ENCODE results near the gene LIX1L.
A peak's percentile ranks its signal among the peaks of the same experiment; 100 is the strongest.

LIX1L gene

DNA sequence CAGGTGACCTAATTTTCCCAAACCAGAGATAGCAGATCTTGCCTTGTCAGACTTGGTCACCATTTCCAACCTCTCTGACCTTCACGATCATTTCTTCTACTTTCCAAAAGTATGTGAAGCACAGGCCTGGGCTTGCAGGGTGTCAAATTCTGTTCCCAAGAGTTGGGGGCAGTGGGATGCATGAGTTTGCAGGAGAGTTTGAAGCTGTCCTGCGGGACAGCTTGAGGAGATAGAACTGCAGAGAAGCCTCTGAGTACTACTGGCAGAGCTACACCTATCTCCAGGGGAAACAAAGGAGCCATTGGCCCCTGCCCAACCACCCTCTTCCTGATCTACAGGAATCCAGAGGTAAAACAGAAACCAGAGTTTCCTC, 27.3 kb upstream of the LIX1L start:
- no peak for DNase-seq

DNA sequence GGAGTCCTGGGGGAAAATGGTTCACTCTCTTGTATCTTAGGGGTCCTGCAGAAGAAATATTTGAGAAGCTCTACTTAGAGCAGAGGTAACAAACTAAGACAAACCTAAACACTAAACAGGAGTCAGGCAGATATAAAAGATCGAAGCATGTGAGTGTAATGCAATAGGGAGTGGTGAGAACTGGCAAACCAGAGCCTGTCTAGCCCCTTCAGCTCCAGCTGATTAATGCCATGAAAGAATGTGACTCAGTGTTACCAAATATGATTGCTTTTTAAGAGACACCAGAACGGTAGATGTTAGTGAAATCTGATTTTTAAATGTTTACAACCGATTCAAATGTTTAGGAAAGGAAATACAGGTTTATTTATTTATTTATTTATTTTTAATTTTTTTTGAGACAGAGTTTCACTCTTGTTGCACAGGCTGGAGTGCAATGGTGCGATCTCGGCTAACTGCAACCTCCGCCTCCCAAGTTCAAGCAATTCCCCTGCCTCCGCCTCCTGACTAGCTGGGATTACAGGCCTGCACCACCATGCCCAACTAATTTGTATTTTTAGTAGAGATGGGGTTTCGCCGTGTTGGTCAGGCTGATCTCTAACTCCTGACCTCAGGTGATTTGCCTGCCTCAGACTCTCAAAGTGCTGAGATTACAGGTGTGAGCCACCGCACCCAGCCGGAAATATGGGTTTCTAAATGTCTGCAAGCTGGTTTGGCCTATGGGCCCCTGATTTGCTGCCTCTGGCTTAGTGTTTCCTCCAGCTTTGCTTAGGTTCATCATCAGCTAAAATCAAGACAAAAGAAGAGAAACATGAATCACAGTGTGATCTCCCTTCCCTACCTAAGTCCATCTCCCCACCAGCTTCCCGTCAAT, 26.4 kb upstream of the LIX1L start:
- peak; percentile 28 for DNase-seq

GRCh38 chr1:145983206-145983675, 25.4 kb upstream of the LIX1L start:
- DNase-seq: no peak

DNA sequence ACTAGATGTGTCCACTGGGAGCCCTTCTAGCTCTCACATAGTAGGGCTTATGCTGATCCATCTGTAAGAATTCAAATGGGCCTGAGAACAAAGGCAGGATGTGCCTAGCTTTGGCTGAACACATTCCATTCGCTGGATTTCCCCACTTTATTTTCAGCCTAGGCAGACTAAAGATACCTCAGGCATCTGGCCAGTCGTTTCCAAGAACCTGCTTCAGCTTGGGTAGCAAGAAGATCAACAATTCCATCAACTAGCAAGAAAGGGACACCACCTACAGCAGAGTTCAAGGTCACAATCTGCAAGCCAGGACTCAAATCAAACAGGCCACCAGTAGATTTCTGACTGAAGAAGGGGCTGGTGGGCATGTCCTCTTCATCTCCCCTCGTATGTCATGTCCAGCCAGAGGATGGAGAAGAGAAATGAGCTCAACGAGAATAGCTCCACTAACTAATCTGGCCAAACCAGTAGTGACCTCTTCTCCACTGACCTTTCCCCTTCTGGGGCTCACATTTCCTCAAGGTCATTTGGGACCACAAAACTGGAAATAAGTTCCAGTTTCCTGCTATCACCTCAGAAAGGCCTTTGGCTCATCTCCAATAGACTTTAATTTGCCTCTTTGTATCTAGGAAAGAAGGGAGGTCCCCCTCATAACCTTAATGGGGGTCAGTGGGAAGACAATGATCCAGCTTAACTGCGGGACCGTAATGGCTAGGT, 24.4 kb upstream of the LIX1L start:
- DNase-seq: no peak

DNA sequence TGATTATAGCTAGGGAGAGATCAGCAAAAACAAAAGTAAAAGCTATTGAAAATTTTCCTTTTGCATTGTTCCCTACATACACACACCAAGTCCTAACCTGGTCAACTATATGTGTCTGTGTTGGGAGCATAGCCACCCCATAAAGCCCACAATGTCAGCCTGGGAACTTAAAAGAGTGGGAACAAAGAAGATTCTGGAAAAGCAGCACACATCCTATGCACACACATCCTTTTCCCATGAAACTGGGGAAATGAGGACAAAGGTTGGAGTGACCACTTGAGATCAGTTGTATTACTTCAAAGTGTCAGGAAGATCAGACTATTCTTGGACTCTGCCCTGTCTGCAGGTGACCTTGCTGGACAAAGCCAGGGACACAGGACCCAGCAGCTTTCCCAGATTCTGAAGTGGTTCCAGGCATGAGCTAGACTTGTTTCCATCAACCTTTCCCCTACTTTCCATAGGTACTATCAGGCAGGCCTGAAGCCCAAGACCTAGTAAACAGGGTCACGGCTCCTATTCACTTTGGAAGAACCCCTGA, 22.7 kb upstream of the LIX1L start:
- no peak for DNase-seq

- no peak for DNase-seq
Observed at GRCh38 chr1:145979746-145980456, 22.1 kb upstream of the LIX1L start.

GRCh38 chr1:145978854-145979745, 21.3 kb upstream of the LIX1L start:
- peak; percentile 68 for DNase-seq

DNA sequence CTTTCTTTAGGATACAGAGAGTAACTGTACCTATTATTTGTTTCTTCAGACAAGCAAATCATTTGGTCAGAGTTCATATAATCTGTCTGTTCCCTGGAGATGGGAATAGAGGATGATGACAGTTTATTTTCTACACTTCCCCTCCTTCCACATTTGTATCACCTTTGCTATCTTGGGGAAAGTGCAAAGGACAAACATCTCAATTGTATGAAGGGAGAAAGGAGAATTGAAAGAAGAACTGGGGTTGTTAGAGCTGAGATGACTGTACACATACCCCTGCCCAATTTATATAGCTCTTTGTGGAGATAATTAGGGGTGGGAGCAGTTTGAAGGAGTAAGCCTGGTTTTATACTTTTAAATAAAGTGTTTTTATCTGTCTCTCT, 20.6 kb upstream of the LIX1L start:
- no peak for DNase-seq

DNA sequence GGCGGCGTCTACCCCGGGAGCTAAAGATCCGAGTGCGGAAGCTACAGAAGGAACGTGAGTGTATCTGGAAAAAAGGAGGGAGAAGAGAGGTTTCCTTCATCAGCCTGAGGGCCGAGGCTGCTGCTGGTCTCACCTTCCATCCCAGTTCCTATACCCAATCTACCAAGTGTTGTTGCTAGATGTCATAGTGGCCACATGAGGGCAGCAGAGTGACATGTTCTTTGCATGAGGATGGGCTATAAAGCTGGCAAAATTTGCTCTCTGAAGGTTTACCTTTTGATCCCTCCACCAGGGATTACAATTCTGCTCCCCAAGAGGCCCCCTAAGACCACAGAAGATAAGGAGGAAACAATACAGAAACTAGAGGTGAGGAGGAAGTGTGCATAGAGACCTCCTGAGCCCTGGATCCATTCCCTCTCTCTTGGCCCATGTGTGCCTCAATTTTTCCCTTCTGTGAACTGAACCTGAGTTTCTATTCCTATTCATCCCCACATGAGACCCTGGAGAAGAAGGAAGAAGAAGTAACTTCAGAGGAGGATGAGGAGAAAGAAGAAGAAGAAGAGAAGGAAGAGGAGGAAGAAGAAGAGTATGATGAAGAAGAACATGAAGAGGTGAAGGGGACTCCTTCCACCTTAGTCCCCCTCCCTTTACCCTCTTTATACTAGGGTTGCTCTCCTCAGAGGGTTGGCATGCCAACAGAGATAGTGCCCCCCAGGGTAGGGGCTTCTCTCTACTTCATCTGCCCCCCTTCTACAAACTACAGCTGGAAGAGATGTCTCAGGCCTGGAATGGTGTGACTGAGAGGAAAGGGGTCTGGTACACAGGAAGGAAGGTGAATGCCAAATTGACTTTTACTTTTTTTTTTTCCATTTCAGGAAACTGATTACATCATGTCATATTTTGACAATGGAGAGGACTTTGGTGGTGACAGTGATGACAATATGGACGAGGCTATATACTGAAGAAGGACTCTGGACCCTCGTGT, 20.0 kb upstream of the LIX1L start:
- peak; percentile 72 for DNase-seq

DNA sequence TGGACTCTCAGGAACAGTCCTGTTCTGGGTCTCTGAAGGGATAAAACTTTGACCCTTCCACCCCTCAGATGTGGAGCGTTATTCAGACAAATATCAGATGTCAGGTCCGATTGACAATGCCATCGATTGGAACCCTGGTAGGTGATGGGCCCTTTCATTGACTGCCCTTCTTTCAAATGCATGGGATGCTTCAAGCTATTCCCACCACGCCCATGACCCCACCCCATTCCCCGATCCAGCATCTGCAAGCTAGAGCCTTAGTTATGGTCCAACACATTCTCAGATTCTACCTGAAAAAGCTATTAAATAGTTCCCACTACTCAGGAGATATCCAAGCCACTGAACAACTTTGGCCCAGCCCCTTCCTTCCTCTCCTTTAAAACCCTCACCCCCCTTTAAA, 19.2 kb upstream of the LIX1L start:
- no peak for DNase-seq

DNA sequence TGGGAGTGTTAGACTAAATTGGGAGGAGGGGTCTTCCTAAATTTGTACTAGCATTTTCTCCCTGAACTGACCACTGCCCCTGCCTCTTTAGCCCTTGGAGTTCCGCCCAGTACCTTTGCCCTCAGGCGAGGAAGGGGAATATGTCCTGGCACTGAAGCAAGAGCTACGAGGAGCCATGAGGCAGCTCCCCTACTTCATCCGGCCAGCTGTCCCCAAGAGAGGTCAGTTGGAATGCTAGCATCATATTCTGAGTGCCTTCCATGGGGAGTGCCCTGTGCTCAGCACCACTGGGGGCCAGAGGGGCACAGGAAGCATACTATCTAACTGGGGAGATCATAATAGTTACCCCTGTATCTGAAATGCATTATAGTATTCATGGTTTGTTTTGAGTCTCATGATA, 17.4 kb upstream of the LIX1L start:
- no peak for DNase-seq

GRCh38 chr1:145974721-145975120, 16.9 kb upstream of the LIX1L start:
- DNase-seq: no peak

DNA sequence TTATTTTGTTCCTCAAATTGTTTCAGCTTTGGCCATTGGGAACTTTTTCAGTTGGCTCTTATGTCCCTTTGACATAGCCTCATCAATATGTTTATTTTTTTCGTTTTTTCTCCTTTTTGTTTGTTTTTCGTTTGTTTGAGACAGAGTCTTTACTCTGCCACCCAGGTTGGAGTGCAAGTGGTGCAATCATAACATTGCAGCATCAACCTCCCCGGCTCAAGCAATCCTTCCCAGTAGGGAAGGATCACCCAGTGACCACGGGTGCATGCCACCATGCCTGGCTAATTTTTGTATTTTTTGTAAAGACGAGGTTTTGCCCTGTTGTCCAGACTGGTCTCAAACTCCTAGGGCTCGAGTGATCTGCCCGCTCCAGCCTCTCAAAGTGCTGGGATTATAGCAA, 14.8 kb upstream of the LIX1L start:
- DNase-seq: no peak

DNA sequence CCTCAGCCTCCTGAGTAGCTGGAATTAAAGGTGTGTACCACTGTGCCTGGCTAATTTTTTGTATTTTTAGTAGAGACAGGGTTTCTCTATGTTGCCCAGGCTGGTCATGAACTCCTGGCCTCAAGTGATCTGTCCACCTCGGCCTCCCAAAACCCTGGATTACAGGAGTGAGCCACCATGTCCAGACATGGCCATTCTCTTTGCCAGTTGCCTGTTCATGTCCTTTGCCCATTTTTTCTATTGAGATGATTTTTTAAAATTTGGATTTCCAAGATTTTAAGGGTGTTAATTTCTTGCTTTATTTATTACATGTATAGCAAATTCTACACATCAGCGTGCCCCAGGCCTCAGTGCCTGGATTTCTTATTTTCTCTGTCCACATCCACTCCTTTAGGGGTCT, 9.5 kb upstream of the LIX1L start:
- DNase-seq: no peak

GRCh38 chr1:145965119-145965744, 7.4 kb upstream of the LIX1L start:
- no peak for DNase-seq

- peak; percentile 91 for DNase-seq
Observed at GRCh38 chr1:145964328-145965118, 6.7 kb upstream of the LIX1L start, which contains the start of the genes ANKRD34A and POLR3GL. TSS of gene ANKRD34A (minus strand) at chr1:145964575. CDS start at chr1:145961759, 2,816 bp downstream. TSS of gene POLR3GL (plus strand) at chr1:145964690. CDS start at chr1:145974866, 10,176 bp downstream.

- no peak for DNase-seq
Observed at GRCh38 chr1:145963265-145964019, 5.6 kb upstream of the LIX1L start.
